HepG2 (cell line): ENCODE results near the gene PRDM8. TPM values are rescaled to one million over a fixed set of nuclear protein-coding genes. Genes with fewer than 3 reads are reported as not detected.

Experiments used
- ATAC-seq: fragments of 200-7000 bp; cut with Tn5 transposase; 3 replicates; pipeline ENCODE4 v1.9.1; 2020; ENCODE audit warnings: mild to moderate bottlenecking, moderate library complexity
- BruUV-seq: library from RNA; stranded (reverse); fragments of 400-500 nt; replicated peaks from 2 replicates; lab custom pipeline; 2021; lab: Mats Ljungman, UMichigan
- CTCF ChIA-PET: fragments of 300-600 bp; formaldehyde crosslinking; extraction: SDS; loops from one replicate; lab custom pipeline; 2021; ENCODE audit warnings: low total read pairs, inconsistent platforms, low intra/inter-chr PET ratio; lab: Yijun Ruan, JAX
- POLR2A ChIA-PET: fragments of 350-600 bp; sonication (Branson Sonifier 250); formaldehyde crosslinking; loops from one replicate; lab custom pipeline; 2020; ENCODE audit warnings: antibody characterized with exemption, inconsistent platforms; lab: Yijun Ruan, JAX
- DNase-seq: peaks from one replicate; pipeline ENCODE4 v3.0.0-alpha.2; 2015; ENCODE audit warnings: low spot score
- FAIRE-seq: peaks from 3 replicates; lab custom pipeline; 2011; peaks lifted over from hg19 to GRCh38; lab: Jason Lieb, UNC
- H2AFZ ChIP-seq: one replicate; pipeline ENCODE4 v1.6.1; 2011; ENCODE audit warnings: low read length, inconsistent platforms
- H3K27ac ChIP-seq: fragments of 300-600 bp; 3 replicates; pipeline ENCODE4 v1.8.0; 2011; ENCODE audit warnings: mixed run types, mild to moderate bottlenecking, mixed read lengths, low read length, inconsistent platforms; ENCODE audit not compliant: insufficient read depth; ENCODE audit errors: extremely low read length
- H3K27me3 ChIP-seq, 2 experiments: fragments of 200-600 bp in 1 of 2; 2 replicates in 1 of 2; 3 replicates in 1 of 2; pipeline versions ENCODE4 v1.6.0 to v1.8.0; 2011; ENCODE audit warnings: low read length in 2 of 2, mild to moderate bottlenecking in 2 of 2, moderate library complexity in 2 of 2, inconsistent platforms in 1 of 2; ENCODE audit not compliant: insufficient read depth in 2 of 2, control insufficient read depth in 1 of 2
- H3K36me3 ChIP-seq, 2 experiments: fragments of 200-600 bp in 1 of 2; replicated peaks in 1 of 2; 2 replicates in 1 of 2; 3 replicates in 1 of 2; pipeline versions ENCODE4 v1.5.1 to v1.8.0; 2011; ENCODE audit warnings: low read length in 2 of 2, inconsistent platforms in 1 of 2; ENCODE audit not compliant: insufficient read depth in 2 of 2, control insufficient read depth in 1 of 2
- H3K4me1 ChIP-seq: 2 replicates; pipeline ENCODE4 v1.5.1; 2012; ENCODE audit warnings: low read length, inconsistent platforms; ENCODE audit not compliant: insufficient read depth
- H3K4me2 ChIP-seq: 2 replicates; pipeline ENCODE4 v1.6.0; 2011; ENCODE audit warnings: low read depth, low read length, inconsistent platforms
- H3K4me3 ChIP-seq, 3 experiments: fragments of 200-600 bp in 1 of 3; sonication (generic), shearing (Covaris generic) in 1 of 3; replicated peaks in 1 of 3; 2 replicates each; pipeline ENCODE4 v1.5.1; 2011 to 2016; ENCODE audit warnings: low read length in 3 of 3, inconsistent platforms in 2 of 3, low read depth in 2 of 3, mild to moderate bottlenecking in 2 of 3, control low read depth in 1 of 3, mixed read lengths in 1 of 3; ENCODE audit not compliant: insufficient read depth in 1 of 3
- H3K79me2 ChIP-seq: one replicate; pipeline ENCODE4 v1.6.1; 2011; ENCODE audit warnings: low read length, inconsistent platforms; ENCODE audit not compliant: insufficient read depth
- H3K9ac ChIP-seq: 2 replicates; pipeline ENCODE4 v1.6.0; 2011; ENCODE audit warnings: mild to moderate bottlenecking, low read depth, low read length, inconsistent platforms; ENCODE audit not compliant: insufficient read depth
- H3K9me3 ChIP-seq: 2 replicates; pipeline ENCODE4 v1.5.1; 2012; ENCODE audit warnings: mild to moderate bottlenecking, low read length
- H4K20me1 ChIP-seq: 2 replicates; pipeline ENCODE4 v1.6.0; 2011; ENCODE audit warnings: inconsistent platforms, mild to moderate bottlenecking, low read length, moderate library complexity; ENCODE audit not compliant: insufficient read depth
- CBX1 ChIP-seq: IDR thresholded peaks from one replicate; pipeline ENCODE4 v1.6.1; 2016; ENCODE audit warnings: antibody characterized with exemption, low read depth
- DDIT3 ChIP-seq: sonication (generic); formaldehyde crosslinking; IDR thresholded peaks from 2 replicates; pipeline ENCODE4 v1.4.0; 2020; ENCODE audit warnings: mild to moderate bottlenecking, missing genetic modification reagents
- DZIP1 ChIP-seq: sonication (generic); formaldehyde crosslinking; IDR thresholded peaks from 2 replicates; pipeline ENCODE4 v1.5.0; 2020; ENCODE audit warnings: mild to moderate bottlenecking, missing genetic modification reagents
- KDM3A ChIP-seq: IDR thresholded peaks from 2 replicates; pipeline ENCODE4 v1.6.1; 2018; ENCODE audit warnings: low read depth, missing compliant biosample characterization
- PAWR ChIP-seq: sonication (generic); formaldehyde crosslinking; IDR thresholded peaks from 2 replicates; pipeline ENCODE4 v1.4.0; 2020; ENCODE audit warnings: missing genetic modification reagents, mild to moderate bottlenecking, borderline replicate concordance
- POLR2AphosphoS2 ChIP-seq: IDR thresholded peaks from 2 replicates; pipeline ENCODE4 v1.6.1; 2011; ENCODE audit warnings: low read depth, low read length, improper control_type of control experiment
- SIX1 ChIP-seq: sonication (generic); formaldehyde crosslinking; IDR thresholded peaks from 2 replicates; pipeline ENCODE4 v1.4.0; 2020; ENCODE audit warnings: missing genetic modification reagents, borderline replicate concordance
- TBL1XR1 ChIP-seq: fragments of 150-350 bp; IDR thresholded peaks from 2 replicates; pipeline ENCODE4 v1.6.1; 2014; ENCODE audit warnings: borderline replicate concordance, low read length; ENCODE audit not compliant: partially characterized antibody
- XBP1 ChIP-seq: sonication (generic); formaldehyde crosslinking; IDR thresholded peaks from 2 replicates; pipeline ENCODE4 v1.5.0; 2020; ENCODE audit warnings: missing genetic modification reagents
- XRCC5 ChIP-seq: fragments of 200-400 bp; formaldehyde crosslinking; optimal IDR thresholded peaks from 2 replicates; pipeline ENCODE3; 2017; ENCODE audit warnings: mild to moderate bottlenecking, low read length
- ZNF138 ChIP-seq: sonication (generic); formaldehyde crosslinking; IDR thresholded peaks from 2 replicates; pipeline ENCODE4 v1.5.0; 2020; ENCODE audit warnings: mild to moderate bottlenecking, low read depth, missing genetic modification reagents
- ZNF576 ChIP-seq: sonication (generic); formaldehyde crosslinking; IDR thresholded peaks from 2 replicates; pipeline ENCODE4 v1.4.0; 2020; ENCODE audit warnings: mild to moderate bottlenecking, missing genetic modification reagents
- ZNF615 ChIP-seq: sonication (generic); formaldehyde crosslinking; IDR thresholded peaks from 2 replicates; pipeline ENCODE4 v1.5.0; 2020; ENCODE audit warnings: mild to moderate bottlenecking, missing genetic modification reagents, borderline replicate concordance
- ZNF639 ChIP-seq: conservative IDR thresholded peaks from 2 replicates; pipeline ENCODE4 v1.6.1; 2018; ENCODE audit warnings: missing genetic modification reagents
- WGBS: methylation state at CpG from one replicate; pipeline ENCODE4 v1.1.6; 2017; ENCODE audit warnings: low lambda C conversion rate; 5-methylcytosine and 5-hydroxymethylcytosine counted together
- in situ Hi-C: cut with HindIII; loops from 2 replicates; pipeline ENCODE4 v1.10.0; 2017; ENCODE audit warnings: low pct_unique_long_range_greater_than_20kb; ENCODE audit not compliant: extremely low pct_ligation_motif_present
- intact Hi-C: fragments of 100-400 bp; cut with micrococcal nuclease; formaldehyde crosslinking; loops from one replicate; pipeline ENCODE4 v1.10.0; 2022; ENCODE audit not compliant: unreplicated experiment
- polyA plus RNA-seq, 8 experiments: library from polyadenylated mRNA; depleted of rRNA in 3 of 8; stranded (reverse) in 7 of 8; unstranded in 1 of 8; fragments of >200 nt; fragmentation: Illumina TruSeq in 4 of 8; extraction: Trizol in 4 of 8; gene quantifications; 2 replicates each; pipeline versions ENCODE4 v1.2.1 to v1.2.3, GENCODE V29; 2011 to 2016; ENCODE audit warnings: low read depth in 4 of 8, missing spikeins in 1 of 8, mixed read lengths in 1 of 8; ENCODE audit not compliant: insufficient read depth in 1 of 8
- total RNA-seq, 5 experiments: library from RNA; depleted of rRNA; stranded (reverse); fragments of >200 nt; fragmentation: Illumina TruSeq; extraction: Trizol; gene quantifications; 2 replicates each; pipeline ENCODE4 v1.2.3, GENCODE V29; 2016; ENCODE audit warnings: low read depth in 1 of 5

The PRDM8 gene
- total and polyA plus RNA-seq, 2 of the 13 experiments (the other 11 are each of a cell fraction or from before 2014, with no cell fraction given) = 0.09 TPM; not detected in 1

- no peaks in the 10 kb centered on the region; a peak in 1 of 5 replicates for H3K27me3 ChIP-seq
- H3K9ac ChIP-seq = no peak overlapping the region
- FAIRE-seq = no peak
- TF ChIP-seq ZNF138 (CRISPR knock-in tag) (no peak), CBX1 (no peak), DDIT3 (CRISPR knock-in tag) (no peak), ZNF576 (CRISPR knock-in tag) (no peak), ZNF639 (CRISPR knock-in tag) (no peak), ZNF615 (CRISPR knock-in tag) (no peak)
- ATAC-seq = no peak
- ChIA-PET POLR2A (no interaction called here), CTCF (no interaction called here)
- H3K79me2 ChIP-seq = no peaks in the 10 kb centered on the region
- no peaks in the 10 kb centered on the region for H4K20me1 ChIP-seq
- BruUV-seq = no TSS peak
- H3K9me3 ChIP-seq = no peaks in the 10 kb centered on the region
- in situ Hi-C loops = loop anchor here (25.0 kb wide), 1 partner anchor 297 kb away; no protein-coding TSS in a partner anchor
- DNase-seq = no peak
- intact Hi-C loops = no loop called here
- no peak overlapping the region for H3K4me3 ChIP-seq
- no peak overlapping the region for H3K4me2 ChIP-seq
- no peak overlapping the region for H3K27ac ChIP-seq
- no peak overlapping the region for H2AFZ ChIP-seq
- 21% methylated on average over 2 of the region's 2 CpGs for WGBS
- H3K36me3 ChIP-seq = no peaks in the 10 kb centered on the region
- H3K4me1 ChIP-seq = no peaks in the 10 kb centered on the region
These were observed 12.0 kb downstream of the PRDM8 start for GRCh38 chr4:80209340-80209701.

GRCh38 chr4:80210549-80210948, 13.2 kb downstream of the PRDM8 start:
- POLR2A ChIA-PET = no interaction called here
- intact Hi-C loops = no loop called here
- Histone ChIP-seq H3K79me2 (no peaks in the 10 kb centered on the region), H3K4me2 (no peak overlapping the region)
- TF ChIP-seq TBL1XR1 = no peak
- TF ChIP-seq DZIP1 (CRISPR knock-in tag) = no peak
- TF ChIP-seq XRCC5 = no peak
- TF ChIP-seq KDM3A = no peak
- no peak for TF ChIP-seq PAWR (CRISPR knock-in tag)
- no peak for TF ChIP-seq POLR2AphosphoS2
- TF ChIP-seq SIX1 = no peak
- TF ChIP-seq XBP1 (CRISPR knock-in tag) = no peak
- TF ChIP-seq, all 625 proteins: peak for 0
- H4K20me1 ChIP-seq = no peaks in the 10 kb centered on the region
- no peak overlapping the region for H2AFZ ChIP-seq
- no peaks in the 10 kb centered on the region for H3K36me3 ChIP-seq
- no peak overlapping the region for H3K9ac ChIP-seq
- CTCF ChIA-PET = no interaction called here
- no TSS peak for BruUV-seq
- in situ Hi-C loops = loop anchor here (10.0 to 25.0 kb wide), 2 partner anchors 298 to 1256 kb away; no protein-coding TSS in a partner anchor
- ATAC-seq (no peak), FAIRE-seq (no peak), DNase-seq (no peak)
- no peaks in the 10 kb centered on the region for H3K9me3 ChIP-seq
- H3K27me3 ChIP-seq = no peaks in the 10 kb centered on the region
- H3K27ac ChIP-seq = no peak overlapping the region
- WGBS = 0% methylated on average over 2 of the region's 2 CpGs
- no peaks in the 10 kb centered on the region for H3K4me1 ChIP-seq
- no peak overlapping the region for H3K4me3 ChIP-seq
